OCI-LY1 (cell line): ENCODE measurements around the gene CDR2.

Source experiments
- H2AFZ ChIP-seq: fragments of 200-600 bp; sonication (generic), shearing (Covaris generic); 2 replicates; pipeline ENCODE4 v1.6.0; 2014; ENCODE audit warnings: antibody characterized with exemption, mild to moderate bottlenecking, low read length
- H3F3A ChIP-seq: fragments of 200-600 bp; sonication (generic), shearing (Covaris generic); 2 replicates; pipeline ENCODE4 v1.6.0; 2014; ENCODE audit warnings: mild to moderate bottlenecking, antibody characterized with exemption, low read length, moderate library complexity; ENCODE audit not compliant: insufficient read depth
- H3K27ac ChIP-seq: fragments of 200-600 bp; sonication (generic); 2 replicates; pipeline ENCODE4 v1.5.1; 2014; ENCODE audit warnings: low read length, mixed run types, mild to moderate bottlenecking, low read depth; ENCODE audit not compliant: poor library complexity, severe bottlenecking
- H3K27me3 ChIP-seq: fragments of 200-600 bp; sonication (generic); 2 replicates; pipeline ENCODE4 v1.6.0; 2014; ENCODE audit warnings: antibody characterized with exemption, mild to moderate bottlenecking, low read length, moderate library complexity; ENCODE audit not compliant: insufficient read depth
- H3K36me3 ChIP-seq: fragments of 200-600 bp; sonication (generic); 2 replicates; pipeline ENCODE4 v1.6.1; 2014; ENCODE audit warnings: mild to moderate bottlenecking, antibody characterized with exemption, low read length, moderate library complexity, mixed read lengths; ENCODE audit not compliant: insufficient read depth
- H3K4me1 ChIP-seq: fragments of 200-600 bp; sonication (generic); 2 replicates; pipeline ENCODE4 v1.5.1; 2014; ENCODE audit warnings: mild to moderate bottlenecking, low read length, moderate library complexity; ENCODE audit not compliant: insufficient read depth, severe bottlenecking
- H3K4me2 ChIP-seq: fragments of 200-600 bp; sonication (generic), shearing (Covaris generic); 2 replicates; pipeline ENCODE4 v1.6.1; 2014; ENCODE audit warnings: low read length
- H3K4me3 ChIP-seq: fragments of 200-600 bp; sonication (generic); 2 replicates; pipeline ENCODE4 v1.5.1; 2014; ENCODE audit warnings: low read length, low read depth, mild to moderate bottlenecking, mixed read lengths; ENCODE audit not compliant: poor library complexity, severe bottlenecking
- H3K79me2 ChIP-seq: fragments of 200-600 bp; shearing (Covaris generic); 2 replicates; pipeline ENCODE4 v1.6.1; 2016; ENCODE audit warnings: mixed run types, low read length, mixed read lengths; ENCODE audit not compliant: insufficient read depth
- H3K9ac ChIP-seq: fragments of 200-600 bp; sonication (generic), shearing (Covaris generic); 2 replicates; pipeline ENCODE4 v1.6.1; 2014; ENCODE audit warnings: mild to moderate bottlenecking, low read length, mixed read lengths
- H3K9me2 ChIP-seq: fragments of 200-600 bp; sonication (generic), shearing (Covaris generic); 2 replicates; pipeline ENCODE4 v1.6.1; 2014; ENCODE audit warnings: low read depth, mild to moderate bottlenecking, low read length, mixed read lengths
- H3K9me3 ChIP-seq: fragments of 200-600 bp; shearing (Covaris generic); 2 replicates; pipeline ENCODE4 v1.6.1; 2014; ENCODE audit warnings: low read length, mixed read lengths
- H4K20me1 ChIP-seq: fragments of 200-600 bp; sonication (generic), shearing (Covaris generic); 2 replicates; pipeline ENCODE4 v1.6.0; 2016; ENCODE audit warnings: mild to moderate bottlenecking, low read length; ENCODE audit not compliant: insufficient read depth
- EZH2 ChIP-seq: fragments of 200-600 bp; sonication (generic), shearing (Covaris generic); IDR thresholded peaks from 2 replicates; pipeline ENCODE4 v1.8.0; 2017; ENCODE audit warnings: borderline replicate concordance, mixed run types, mild to moderate bottlenecking, antibody characterized with exemption, low read length, moderate library complexity, mixed read lengths
- TF ChIP-seq, protein P1 (sequence below): fragments of 200-600 bp; sonication (generic), shearing (Covaris generic); IDR thresholded peaks from 2 replicates; pipeline ENCODE4 v1.5.1; 2017; ENCODE audit warnings: mild to moderate bottlenecking, antibody characterized with exemption, low read length, moderate library complexity, mixed read lengths

The CDR2 gene

DNA sequence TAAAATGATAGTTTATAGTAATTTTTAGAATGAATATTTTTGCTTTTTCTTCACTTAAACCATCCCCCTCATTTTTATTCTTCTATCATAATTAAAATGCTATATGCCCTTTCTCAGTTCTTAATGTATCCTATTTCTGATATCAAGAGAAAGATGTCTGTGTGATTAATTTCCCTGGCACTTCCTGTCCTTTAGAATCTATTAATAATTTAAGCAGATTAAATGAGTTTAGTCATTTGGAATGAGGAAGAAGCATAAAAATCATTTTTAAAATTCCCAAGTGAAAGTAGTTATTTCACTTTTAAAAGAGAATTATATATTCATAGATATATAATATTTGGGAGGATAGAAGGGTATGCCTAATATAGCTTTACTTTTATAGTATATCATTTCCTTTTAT lies 27.8 kb upstream of the CDR2 start:
- Histone ChIP-seq H3F3A (no peaks in the 10 kb centered on the region), H3K79me2 (no peaks in the 10 kb centered on the region), H3K4me2 (no peak overlapping the region), H3K27ac (no peak overlapping the region), H3K4me3 (no peak overlapping the region), H2AFZ (no peak overlapping the region), H3K36me3 (no peaks in the 10 kb centered on the region), H3K27me3 (no peaks in the 10 kb centered on the region), H3K9me2 (no peaks in the 10 kb centered on the region), H4K20me1 (no peaks in the 10 kb centered on the region), H3K9me3 (no peaks in the 10 kb centered on the region), H3K9ac (no peak overlapping the region), H3K4me1 (peaks cover 10% of the 10 kb centered on the region)
- TF ChIP-seq, protein P1, sequence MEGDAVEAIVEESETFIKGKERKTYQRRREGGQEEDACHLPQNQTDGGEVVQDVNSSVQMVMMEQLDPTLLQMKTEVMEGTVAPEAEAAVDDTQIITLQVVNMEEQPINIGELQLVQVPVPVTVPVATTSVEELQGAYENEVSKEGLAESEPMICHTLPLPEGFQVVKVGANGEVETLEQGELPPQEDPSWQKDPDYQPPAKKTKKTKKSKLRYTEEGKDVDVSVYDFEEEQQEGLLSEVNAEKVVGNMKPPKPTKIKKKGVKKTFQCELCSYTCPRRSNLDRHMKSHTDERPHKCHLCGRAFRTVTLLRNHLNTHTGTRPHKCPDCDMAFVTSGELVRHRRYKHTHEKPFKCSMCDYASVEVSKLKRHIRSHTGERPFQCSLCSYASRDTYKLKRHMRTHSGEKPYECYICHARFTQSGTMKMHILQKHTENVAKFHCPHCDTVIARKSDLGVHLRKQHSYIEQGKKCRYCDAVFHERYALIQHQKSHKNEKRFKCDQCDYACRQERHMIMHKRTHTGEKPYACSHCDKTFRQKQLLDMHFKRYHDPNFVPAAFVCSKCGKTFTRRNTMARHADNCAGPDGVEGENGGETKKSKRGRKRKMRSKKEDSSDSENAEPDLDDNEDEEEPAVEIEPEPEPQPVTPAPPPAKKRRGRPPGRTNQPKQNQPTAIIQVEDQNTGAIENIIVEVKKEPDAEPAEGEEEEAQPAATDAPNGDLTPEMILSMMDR = no peak
- TF ChIP-seq EZH2 = no peak

DNA sequence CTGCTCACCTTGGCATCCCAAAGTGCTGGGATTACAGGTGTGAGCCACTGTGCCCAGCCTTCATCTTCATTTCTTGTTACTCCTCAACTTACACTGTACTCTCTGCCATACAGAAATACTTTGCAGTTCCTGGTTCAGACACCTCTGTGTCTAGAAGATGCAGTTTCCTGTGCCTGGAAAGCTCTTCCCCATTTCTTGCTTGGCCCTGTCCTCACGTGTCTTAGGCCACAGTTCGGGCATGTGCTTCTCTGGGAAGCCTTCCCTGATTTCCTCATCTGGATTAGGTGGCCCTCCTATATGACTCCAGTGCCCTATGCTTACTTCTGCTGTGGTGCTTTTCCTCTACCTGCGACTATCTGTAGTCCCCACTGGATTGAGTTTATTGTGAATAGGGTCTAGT lies 26.5 kb upstream of the CDR2 start:
- no peak overlapping the region for H3K4me2 ChIP-seq
- no peaks in the 10 kb centered on the region for H3F3A ChIP-seq
- H3K9me3 ChIP-seq = no peaks in the 10 kb centered on the region
- no peak overlapping the region for H3K4me3 ChIP-seq
- H3K9me2 ChIP-seq = no peaks in the 10 kb centered on the region
- TF ChIP-seq, protein P1 = no peak
- no peak for TF ChIP-seq EZH2
- no peaks in the 10 kb centered on the region for H3K79me2 ChIP-seq
- no peak overlapping the region for H2AFZ ChIP-seq
- no peaks in the 10 kb centered on the region for H4K20me1 ChIP-seq
- H3K27me3 ChIP-seq = no peaks in the 10 kb centered on the region
- no peak overlapping the region for H3K9ac ChIP-seq
- no peaks in the 10 kb centered on the region for H3K36me3 ChIP-seq
- no peak overlapping the region for H3K27ac ChIP-seq
- peaks cover 10% of the 10 kb centered on the region for H3K4me1 ChIP-seq

DNA sequence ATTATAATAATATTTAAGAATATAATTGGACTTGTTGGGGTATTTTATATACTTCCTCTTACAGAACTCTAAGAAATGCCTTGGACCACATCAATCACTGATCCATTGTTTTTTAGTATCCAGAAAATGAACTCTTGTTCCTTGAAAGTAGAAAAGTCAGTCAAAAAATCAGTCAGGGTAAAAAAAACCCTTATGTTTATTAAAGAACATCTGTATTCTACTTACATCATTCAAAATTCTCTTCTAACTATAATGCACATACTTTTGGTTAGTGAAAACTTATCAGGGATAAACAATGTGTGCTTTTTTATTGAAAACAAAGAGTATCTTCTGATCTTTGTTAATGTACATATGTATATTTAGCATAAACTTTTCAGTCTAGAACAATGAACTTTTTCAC lies 23.5 kb upstream of the CDR2 start:
- H3K4me2 ChIP-seq = no peak overlapping the region
- H2AFZ ChIP-seq = no peak overlapping the region
- H3K27ac ChIP-seq = no peak overlapping the region
- no peaks in the 10 kb centered on the region for H3K36me3 ChIP-seq
- no peaks in the 10 kb centered on the region for H3K79me2 ChIP-seq
- no peaks in the 10 kb centered on the region for H3K9me2 ChIP-seq
- no peaks in the 10 kb centered on the region for H3K9me3 ChIP-seq
- no peak overlapping the region for H3K9ac ChIP-seq
- H4K20me1 ChIP-seq = no peaks in the 10 kb centered on the region
- TF ChIP-seq EZH2 = no peak
- TF ChIP-seq, protein P1 = no peak
- peaks cover 1% of the 10 kb centered on the region for H3K4me1 ChIP-seq
- no peaks in the 10 kb centered on the region for H3F3A ChIP-seq
- H3K4me3 ChIP-seq = no peak overlapping the region
- no peaks in the 10 kb centered on the region for H3K27me3 ChIP-seq
